Measurements from ENCODE around the gene FRAT1.

The FRAT1 gene

DNA sequence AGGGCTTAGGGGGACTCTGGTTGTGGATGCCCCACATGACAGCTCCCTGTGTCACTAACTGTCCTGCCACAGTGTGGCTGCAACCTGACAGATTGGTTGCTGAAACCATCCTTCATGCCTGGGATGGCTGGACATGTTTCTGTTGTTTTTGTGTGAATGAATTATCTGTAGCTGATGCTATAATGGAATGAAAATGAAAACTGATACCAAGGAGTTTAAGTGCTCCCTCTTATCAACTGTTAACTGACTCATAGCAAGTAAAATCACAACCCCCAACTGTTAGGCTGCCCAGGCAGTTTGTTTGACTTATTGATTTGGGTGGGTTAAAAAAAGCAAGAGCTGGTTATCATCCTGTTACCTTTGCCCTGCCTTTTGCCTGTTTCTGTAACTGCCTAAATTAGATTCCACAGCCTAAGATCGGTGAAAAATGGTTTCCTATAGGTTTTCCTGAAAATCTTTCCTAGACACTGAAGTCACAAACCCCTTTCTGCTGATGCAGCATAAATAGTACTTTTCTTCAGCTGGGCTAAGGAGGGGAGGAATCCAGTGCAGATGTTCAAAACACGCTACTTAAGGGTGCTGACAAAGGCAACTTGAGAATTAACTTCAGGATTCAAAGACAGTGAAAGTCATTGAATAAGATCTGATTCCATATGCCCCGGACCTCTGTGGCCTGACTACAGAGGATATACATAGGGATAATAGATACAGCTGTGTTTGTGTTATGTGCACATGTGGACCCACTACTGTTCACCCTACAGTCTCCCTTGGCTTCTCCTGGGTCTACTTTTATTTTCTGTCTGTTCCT is 9.8 kb downstream of the FRAT1 start (continued):
- TF ChIP-seq, protein P1, sequence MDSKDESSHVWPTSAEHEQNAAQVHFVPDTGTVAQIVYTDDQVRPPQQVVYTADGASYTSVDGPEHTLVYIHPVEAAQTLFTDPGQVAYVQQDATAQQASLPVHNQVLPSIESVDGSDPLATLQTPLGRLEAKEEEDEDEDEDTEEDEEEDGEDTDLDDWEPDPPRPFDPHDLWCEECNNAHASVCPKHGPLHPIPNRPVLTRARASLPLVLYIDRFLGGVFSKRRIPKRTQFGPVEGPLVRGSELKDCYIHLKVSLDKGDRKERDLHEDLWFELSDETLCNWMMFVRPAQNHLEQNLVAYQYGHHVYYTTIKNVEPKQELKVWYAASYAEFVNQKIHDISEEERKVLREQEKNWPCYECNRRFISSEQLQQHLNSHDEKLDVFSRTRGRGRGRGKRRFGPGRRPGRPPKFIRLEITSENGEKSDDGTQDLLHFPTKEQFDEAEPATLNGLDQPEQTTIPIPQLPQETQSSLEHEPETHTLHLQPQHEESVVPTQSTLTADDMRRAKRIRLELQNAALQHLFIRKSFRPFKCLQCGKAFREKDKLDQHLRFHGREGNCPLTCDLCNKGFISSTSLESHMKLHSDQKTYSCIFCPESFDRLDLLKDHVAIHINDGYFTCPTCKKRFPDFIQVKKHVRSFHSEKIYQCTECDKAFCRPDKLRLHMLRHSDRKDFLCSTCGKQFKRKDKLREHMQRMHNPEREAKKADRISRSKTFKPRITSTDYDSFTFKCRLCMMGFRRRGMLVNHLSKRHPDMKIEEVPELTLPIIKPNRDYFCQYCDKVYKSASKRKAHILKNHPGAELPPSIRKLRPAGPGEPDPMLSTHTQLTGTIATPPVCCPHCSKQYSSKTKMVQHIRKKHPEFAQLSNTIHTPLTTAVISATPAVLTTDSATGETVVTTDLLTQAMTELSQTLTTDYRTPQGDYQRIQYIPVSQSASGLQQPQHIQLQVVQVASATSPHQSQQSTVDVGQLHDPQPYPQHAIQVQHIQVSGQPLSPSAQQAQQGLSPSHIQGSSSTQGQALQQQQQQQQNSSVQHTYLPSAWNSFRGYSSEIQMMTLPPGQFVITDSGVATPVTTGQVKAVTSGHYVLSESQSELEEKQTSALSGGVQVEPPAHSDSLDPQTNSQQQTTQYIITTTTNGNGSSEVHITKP (tag by site-specific recombination; IDR thresholded peaks at IDR 0.05): no peak
- TF ChIP-seq ZNF791 (tag by site-specific recombination; IDR thresholded peaks at IDR 0.05) (no peak), ZNF157 (tag by site-specific recombination; IDR thresholded peaks at IDR 0.05) (no peak), ZNF10 (tag by site-specific recombination; IDR thresholded peaks at IDR 0.05) (0 out of 2 replicates have a peak, but pooled peaks have one; percentile 23), ZNF248 (tag by site-specific recombination; IDR thresholded peaks at IDR 0.05) (no peak), ZNF837 (tag by site-specific recombination; IDR thresholded peaks at IDR 0.05) (no peak), KLF8 (tag by site-specific recombination; IDR thresholded peaks at IDR 0.05) (no peak), GLI4 (tag by site-specific recombination; IDR thresholded peaks at IDR 0.05) (no peak), ZSCAN23 (tag by site-specific recombination; IDR thresholded peaks at IDR 0.05) (no peak), ZIC2 (tag by site-specific recombination; IDR thresholded peaks at IDR 0.05) (peak; percentile 74), ZFP41 (tag by site-specific recombination; IDR thresholded peaks at IDR 0.05; ENCODE audit: borderline replicate concordance) (no peak), SP7 (tag by site-specific recombination; IDR thresholded peaks at IDR 0.05) (peak; percentile 34; the same call in 1 of the 2 replicates), ZNF223 (tag by site-specific recombination; IDR thresholded peaks at IDR 0.05) (no peak), ZNF335 (tag by site-specific recombination; conservative IDR thresholded peaks at IDR 0.05) (peak; percentile 29; the same call in 1 of the 2 replicates), OSR2 (tag by site-specific recombination; IDR thresholded peaks at IDR 0.05) (peak; percentile 67), ZNF19 (tag by site-specific recombination; IDR thresholded peaks at IDR 0.05; ENCODE audit: low read depth) (no peak), ZNF2 (tag by site-specific recombination; IDR thresholded peaks at IDR 0.05) (no peak), ZNF660 (tag by site-specific recombination; IDR thresholded peaks at IDR 0.05) (no peak), ZNF302 (tag by site-specific recombination; IDR thresholded peaks at IDR 0.05; ENCODE audit: low read depth) (no peak), PRDM1 (tag by site-specific recombination; IDR thresholded peaks at IDR 0.05) (peak; percentile 67), ZNF366 (tag by site-specific recombination; conservative IDR thresholded peaks at IDR 0.05) (0 out of 2 replicates have a peak, but pooled peaks have one; percentile 28), ZNF184 (tag by site-specific recombination; IDR thresholded peaks at IDR 0.05) (no peak), ZNF664 (tag by site-specific recombination; IDR thresholded peaks at IDR 0.05) (0 out of 2 replicates have a peak, but pooled peaks have one; percentile 29), ZFP69B (tag by site-specific recombination; IDR thresholded peaks at IDR 0.05) (no peak), ZNF133 (tag by site-specific recombination; IDR thresholded peaks at IDR 0.05) (no peak), ZNF548 (tag by site-specific recombination; IDR thresholded peaks at IDR 0.05) (no peak), KLF10 (tag by site-specific recombination; IDR thresholded peaks at IDR 0.05) (0 out of 2 replicates have a peak, but pooled peaks have one; percentile 38), GLIS2 (tag by site-specific recombination; IDR thresholded peaks at IDR 0.05) (no peak), ZNF561 (tag by site-specific recombination; IDR thresholded peaks at IDR 0.05; ENCODE audit: borderline replicate concordance) (no peak), ZEB2 (tag by site-specific recombination; IDR thresholded peaks at IDR 0.05) (peak; percentile 75)
- TF ChIP-seq, protein P2, sequence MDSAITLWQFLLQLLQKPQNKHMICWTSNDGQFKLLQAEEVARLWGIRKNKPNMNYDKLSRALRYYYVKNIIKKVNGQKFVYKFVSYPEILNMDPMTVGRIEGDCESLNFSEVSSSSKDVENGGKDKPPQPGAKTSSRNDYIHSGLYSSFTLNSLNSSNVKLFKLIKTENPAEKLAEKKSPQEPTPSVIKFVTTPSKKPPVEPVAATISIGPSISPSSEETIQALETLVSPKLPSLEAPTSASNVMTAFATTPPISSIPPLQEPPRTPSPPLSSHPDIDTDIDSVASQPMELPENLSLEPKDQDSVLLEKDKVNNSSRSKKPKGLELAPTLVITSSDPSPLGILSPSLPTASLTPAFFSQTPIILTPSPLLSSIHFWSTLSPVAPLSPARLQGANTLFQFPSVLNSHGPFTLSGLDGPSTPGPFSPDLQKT (IDR thresholded peaks at IDR 0.05; ENCODE audit: borderline replicate concordance, low read depth, low read length): no peak
- TF ChIP-seq, protein P3, sequence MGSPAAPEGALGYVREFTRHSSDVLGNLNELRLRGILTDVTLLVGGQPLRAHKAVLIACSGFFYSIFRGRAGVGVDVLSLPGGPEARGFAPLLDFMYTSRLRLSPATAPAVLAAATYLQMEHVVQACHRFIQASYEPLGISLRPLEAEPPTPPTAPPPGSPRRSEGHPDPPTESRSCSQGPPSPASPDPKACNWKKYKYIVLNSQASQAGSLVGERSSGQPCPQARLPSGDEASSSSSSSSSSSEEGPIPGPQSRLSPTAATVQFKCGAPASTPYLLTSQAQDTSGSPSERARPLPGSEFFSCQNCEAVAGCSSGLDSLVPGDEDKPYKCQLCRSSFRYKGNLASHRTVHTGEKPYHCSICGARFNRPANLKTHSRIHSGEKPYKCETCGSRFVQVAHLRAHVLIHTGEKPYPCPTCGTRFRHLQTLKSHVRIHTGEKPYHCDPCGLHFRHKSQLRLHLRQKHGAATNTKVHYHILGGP (tag by site-specific recombination; IDR thresholded peaks at IDR 0.05): peak; percentile 61; the same call in 1 of the 2 replicates
- TF ChIP-seq, protein P4, sequence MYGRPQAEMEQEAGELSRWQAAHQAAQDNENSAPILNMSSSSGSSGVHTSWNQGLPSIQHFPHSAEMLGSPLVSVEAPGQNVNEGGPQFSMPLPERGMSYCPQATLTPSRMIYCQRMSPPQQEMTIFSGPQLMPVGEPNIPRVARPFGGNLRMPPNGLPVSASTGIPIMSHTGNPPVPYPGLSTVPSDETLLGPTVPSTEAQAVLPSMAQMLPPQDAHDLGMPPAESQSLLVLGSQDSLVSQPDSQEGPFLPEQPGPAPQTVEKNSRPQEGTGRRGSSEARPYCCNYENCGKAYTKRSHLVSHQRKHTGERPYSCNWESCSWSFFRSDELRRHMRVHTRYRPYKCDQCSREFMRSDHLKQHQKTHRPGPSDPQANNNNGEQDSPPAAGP (tag by site-specific recombination; IDR thresholded peaks at IDR 0.05): peak; percentile 86
- TF ChIP-seq, protein P5, sequence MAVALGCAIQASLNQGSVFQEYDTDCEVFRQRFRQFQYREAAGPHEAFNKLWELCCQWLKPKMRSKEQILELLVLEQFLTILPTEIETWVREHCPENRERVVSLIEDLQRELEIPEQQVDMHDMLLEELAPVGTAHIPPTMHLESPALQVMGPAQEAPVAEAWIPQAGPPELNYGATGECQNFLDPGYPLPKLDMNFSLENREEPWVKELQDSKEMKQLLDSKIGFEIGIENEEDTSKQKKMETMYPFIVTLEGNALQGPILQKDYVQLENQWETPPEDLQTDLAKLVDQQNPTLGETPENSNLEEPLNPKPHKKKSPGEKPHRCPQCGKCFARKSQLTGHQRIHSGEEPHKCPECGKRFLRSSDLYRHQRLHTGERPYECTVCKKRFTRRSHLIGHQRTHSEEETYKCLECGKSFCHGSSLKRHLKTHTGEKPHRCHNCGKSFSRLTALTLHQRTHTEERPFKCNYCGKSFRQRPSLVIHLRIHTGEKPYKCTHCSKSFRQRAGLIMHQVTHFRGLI (tag by site-specific recombination; IDR thresholded peaks at IDR 0.05): peak; percentile 19; the same call in 1 of the 2 replicates
